Fibroblast of villous mesenchyme (primary cell): ENCODE results near the gene BST2. TPM values are rescaled to one million over a fixed set of nuclear protein-coding genes. Genes with fewer than 3 reads are reported as not detected.
"Not testable (repeated sequence)": the region's sequence is repeated elsewhere in the genome, so short reads cannot be mapped to it uniquely, and the experiment has no call there.

Source experiments
- DNase-seq: peaks from one replicate; pipeline ENCODE4 v3.0.0-alpha.2; 2010; ENCODE audit warnings: low read depth
- H3K4me3 ChIP-seq: 2 replicates; pipeline ENCODE4 v1.5.1; 2011; ENCODE audit warnings: low read depth, mild to moderate bottlenecking, low read length
- total RNA-seq: library from RNA; depleted of rRNA; stranded (reverse); fragments of >200 nt; gene quantifications from 2 replicates; pipeline ENCODE4 v1.2.3, GENCODE V29; 2012
- TF ChIP-seq, protein P1 (sequence below): IDR thresholded peaks from 2 replicates; pipeline ENCODE4 v1.5.1; 2012; ENCODE audit warnings: low read depth, mild to moderate bottlenecking, low read length; ENCODE audit not compliant: insufficient read depth

The BST2 gene
- total RNA-seq, 1 donor = 7.8 TPM

DNA sequence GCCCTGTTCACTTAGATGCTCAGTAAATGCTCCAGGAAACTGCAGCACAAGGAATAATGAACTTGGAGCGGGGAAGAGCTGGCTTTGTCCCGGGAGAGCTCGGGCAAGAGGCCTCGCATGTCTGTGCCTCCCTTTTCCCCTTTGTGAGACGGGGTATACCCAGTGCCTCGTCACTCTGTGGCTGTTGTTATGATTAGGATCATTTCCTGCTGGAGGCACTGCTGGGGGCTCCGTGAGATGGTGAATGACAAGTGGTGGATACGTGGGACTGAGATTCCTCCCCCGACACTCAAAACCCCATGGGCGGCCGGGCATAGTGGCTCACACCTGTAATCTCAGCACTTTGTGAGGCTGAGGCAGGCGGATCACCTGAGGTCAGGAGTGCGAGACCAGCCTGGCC, 27.2 kb downstream of the BST2 start:
- H3K4me3 ChIP-seq = no peak overlapping the region
- no peak for DNase-seq

DNA sequence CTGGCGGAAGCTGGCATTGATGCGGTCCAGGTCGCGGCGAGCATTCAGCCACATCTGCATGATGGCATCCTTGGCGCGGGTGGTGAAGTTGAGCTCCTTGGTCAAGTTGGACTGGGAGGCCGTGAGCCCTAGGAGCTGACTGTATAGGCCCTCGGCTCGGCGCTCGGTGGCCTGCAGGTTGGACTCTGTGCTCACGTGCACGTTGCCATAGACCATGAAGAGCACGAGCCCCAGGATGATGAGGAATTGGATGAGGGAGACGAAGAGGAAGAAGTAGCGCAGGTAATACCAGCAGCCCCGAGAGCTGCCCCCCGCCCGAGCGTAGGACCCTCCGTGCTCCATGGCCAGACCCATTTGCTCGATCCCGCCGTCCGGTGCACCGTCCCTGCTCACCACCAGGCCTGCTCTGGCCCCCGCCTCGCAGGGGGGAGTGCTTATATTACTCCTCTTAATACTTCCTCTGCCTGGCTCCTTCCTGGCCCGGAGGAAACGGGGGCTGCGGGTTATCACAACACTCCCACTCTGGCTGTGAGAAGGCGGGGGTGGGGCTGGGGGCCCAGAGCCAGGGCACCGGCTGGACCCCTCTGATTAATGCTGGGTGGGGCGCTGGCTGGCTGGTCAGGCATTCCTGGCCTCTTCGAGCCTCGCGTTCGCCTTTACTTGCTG, 28.4 kb downstream of the BST2 start, which contains the start of gene PLVAP:
TSS of gene PLVAP (minus strand) at position 408 of the 666 bp plus-strand sequence. CDS start at position 354, 54 bp downstream.
- TF ChIP-seq, protein P1, sequence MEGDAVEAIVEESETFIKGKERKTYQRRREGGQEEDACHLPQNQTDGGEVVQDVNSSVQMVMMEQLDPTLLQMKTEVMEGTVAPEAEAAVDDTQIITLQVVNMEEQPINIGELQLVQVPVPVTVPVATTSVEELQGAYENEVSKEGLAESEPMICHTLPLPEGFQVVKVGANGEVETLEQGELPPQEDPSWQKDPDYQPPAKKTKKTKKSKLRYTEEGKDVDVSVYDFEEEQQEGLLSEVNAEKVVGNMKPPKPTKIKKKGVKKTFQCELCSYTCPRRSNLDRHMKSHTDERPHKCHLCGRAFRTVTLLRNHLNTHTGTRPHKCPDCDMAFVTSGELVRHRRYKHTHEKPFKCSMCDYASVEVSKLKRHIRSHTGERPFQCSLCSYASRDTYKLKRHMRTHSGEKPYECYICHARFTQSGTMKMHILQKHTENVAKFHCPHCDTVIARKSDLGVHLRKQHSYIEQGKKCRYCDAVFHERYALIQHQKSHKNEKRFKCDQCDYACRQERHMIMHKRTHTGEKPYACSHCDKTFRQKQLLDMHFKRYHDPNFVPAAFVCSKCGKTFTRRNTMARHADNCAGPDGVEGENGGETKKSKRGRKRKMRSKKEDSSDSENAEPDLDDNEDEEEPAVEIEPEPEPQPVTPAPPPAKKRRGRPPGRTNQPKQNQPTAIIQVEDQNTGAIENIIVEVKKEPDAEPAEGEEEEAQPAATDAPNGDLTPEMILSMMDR = no peak
- DNase-seq = no peak

More for the DNA sequence above, 27.2 kb downstream of the BST2 start:
- TF ChIP-seq, protein P1 = no peak

GRCh38 chr19:17370026-17370587, 35.3 kb downstream of the BST2 start:
- TF ChIP-seq, protein P1 = no peak
- H3K4me3 ChIP-seq = no peak overlapping the region
- DNase-seq = peak; percentile 58

More for the DNA sequence above, 28.4 kb downstream of the BST2 start, which contains the start of gene PLVAP:
- H3K4me3 ChIP-seq = no peak within 1 kb of the TSS

DNA sequence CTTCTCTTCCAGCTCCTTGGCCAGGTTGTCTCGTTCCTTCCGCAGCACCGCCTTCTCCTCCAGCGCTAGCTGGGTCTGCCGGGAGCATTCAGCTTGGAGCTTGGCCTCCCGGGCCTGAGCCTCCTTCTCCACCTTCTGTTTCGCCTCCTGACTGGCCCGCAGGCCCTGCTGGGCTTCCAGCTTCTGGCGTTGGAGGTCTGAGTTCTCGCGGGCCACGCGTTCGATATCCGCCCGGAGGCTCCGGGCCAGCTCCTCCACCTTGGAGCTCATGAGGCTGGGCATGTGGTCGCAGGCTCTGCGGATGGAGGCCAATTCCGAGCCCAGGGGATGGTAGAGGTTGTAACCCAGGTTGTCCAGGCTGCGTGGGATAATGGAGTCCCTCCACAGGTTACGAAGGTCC, 40.1 kb downstream of the BST2 start:
- TF ChIP-seq, protein P1 = no peak
- no peak overlapping the region for H3K4me3 ChIP-seq
- DNase-seq = no peak

- H3K4me3 ChIP-seq, DNase-seq: not testable (repeated sequence)
These were observed 41.4 kb downstream of the BST2 start for GRCh38 chr19:17363852-17364605.

- H3K4me3 ChIP-seq = no peak overlapping the region
- TF ChIP-seq, protein P1 = no peak
- DNase-seq = no peak
These were observed 45.3 kb downstream of the BST2 start for GRCh38 chr19:17359905-17360800.
